NCI-H446 treated with DMSO at 0.1 percent for 48 hours (cell line): ENCODE data around the gene FAF2.
"Not testable (repeated sequence)": the region's sequence is repeated elsewhere in the genome, so short reads cannot be mapped to it uniquely, and the experiment has no call there.

Experiments
- DNase-seq: peaks from one replicate; lab custom pipeline; 2025; lab: John Stamatoyannopoulos, UW

The FAF2 gene

GRCh38 chr5:176543428-176544182, 95.4 kb downstream of the FAF2 start:
- DNase-seq = no peak

GRCh38 chr5:176545388-176545736, 97.2 kb downstream of the FAF2 start:
- DNase-seq = no peak

- no peak for DNase-seq
These were observed 97.7 kb downstream of the FAF2 start for GRCh38 chr5:176545737-176546509.

GRCh38 chr5:176547802-176548201, 99.6 kb downstream of the FAF2 start:
- no peak for DNase-seq

- no peak for DNase-seq
These were observed 100.8 kb downstream of the FAF2 start, which contains the start of gene CDHR2 for GRCh38 chr5:176548967-176549444. Gene CDHR2, plus strand, starts transcription at chr5:176549342. Its CDS starts 16,011 bp downstream, at chr5:176565353.

- no peak for DNase-seq
These were observed 101.7 kb downstream of the FAF2 start for GRCh38 chr5:176549871-176550270.

GRCh38 chr5:176550275-176550831, 102.2 kb downstream of the FAF2 start:
- DNase-seq = no peak

- not testable (repeated sequence) for DNase-seq
These were observed 102.8 kb downstream of the FAF2 start for GRCh38 chr5:176550937-176551336.

- DNase-seq = no peak
These were observed 104.2 kb downstream of the FAF2 start for GRCh38 chr5:176552332-176552869.

GRCh38 chr5:176553260-176554085, 105.3 kb downstream of the FAF2 start:
- DNase-seq = no peak

GRCh38 chr5:176557846-176558245, 109.7 kb downstream of the FAF2 start:
- no peak for DNase-seq
